Vagina (tissue), 2 donors: ENCODE measurements around the gene KIF2B. TPM values are rescaled to one million over a fixed set of nuclear protein-coding genes. Genes with fewer than 3 reads are reported as not detected.

ENCODE experiments used
- DNase-seq, 2 donors: peaks; one replicate each; pipeline ENCODE4 v3.0.0-alpha.2; 2017; ENCODE audit errors: extremely low spot score in 2 of 2
- H3K27ac ChIP-seq: fragments of 200-600 bp; sonication (generic); one replicate; pipeline ENCODE4 v1.5.1; 2019
- H3K27me3 ChIP-seq: fragments of 200-600 bp; sonication (generic); one replicate; pipeline ENCODE4 v1.5.1; 2019
- H3K36me3 ChIP-seq, 2 donors: fragments of 200-600 bp; sonication (generic); one replicate each; pipeline ENCODE4 v1.5.1; 2017 to 2019
- H3K4me1 ChIP-seq: fragments of 200-600 bp; sonication (generic); one replicate; pipeline ENCODE4 v1.5.1; 2019
- H3K4me3 ChIP-seq, 2 donors: fragments of 200-600 bp; sonication (generic); 1 replicate in 1 of 2; 2 replicates in 1 of 2; pipeline ENCODE4 v1.5.1; 2016 to 2019
- H3K9me3 ChIP-seq: fragments of 200-600 bp; sonication (generic); one replicate; pipeline ENCODE4 v1.5.1; 2019
- CTCF ChIP-seq, 3 experiments: fragments of 450-650 bp in 2 of 3; fragments of 200-600 bp in 1 of 3; sonication (generic) in 1 of 3; IDR thresholded peaks; one replicate each; pipeline ENCODE4 v1.5.1; 2017 to 2019; ENCODE audit warnings: antibody characterized with exemption in 3 of 3, mild to moderate bottlenecking in 2 of 3, moderate library complexity in 2 of 3
- POLR2A ChIP-seq, 2 donors: fragments of 450-650 bp; IDR thresholded peaks; one replicate each; pipeline ENCODE4 v1.6.1; 2017; ENCODE audit warnings: antibody characterized with exemption in 2 of 2, mild to moderate bottlenecking in 2 of 2, moderate library complexity in 2 of 2
- POLR2AphosphoS5 ChIP-seq, 2 donors: sonication (generic); formaldehyde crosslinking; IDR thresholded peaks; one replicate each; pipeline ENCODE4 v1.9.0; 2017; ENCODE audit warnings: antibody characterized with exemption in 2 of 2, mild to moderate bottlenecking in 2 of 2, low read depth in 1 of 2; ENCODE audit not compliant: insufficient read depth in 1 of 2
- intact Hi-C: fragments of 100-400 bp; cut with DNase I; formaldehyde crosslinking; loops from one replicate; pipeline ENCODE4 v1.15.1; 2023
- total RNA-seq: library from RNA; depleted of rRNA; stranded (reverse); fragments of >200 nt; gene quantifications from one replicate; pipeline ENCODE4 v1.2.3, GENCODE V29; 2016

The KIF2B gene
- total RNA-seq, result not detected

DNA sequence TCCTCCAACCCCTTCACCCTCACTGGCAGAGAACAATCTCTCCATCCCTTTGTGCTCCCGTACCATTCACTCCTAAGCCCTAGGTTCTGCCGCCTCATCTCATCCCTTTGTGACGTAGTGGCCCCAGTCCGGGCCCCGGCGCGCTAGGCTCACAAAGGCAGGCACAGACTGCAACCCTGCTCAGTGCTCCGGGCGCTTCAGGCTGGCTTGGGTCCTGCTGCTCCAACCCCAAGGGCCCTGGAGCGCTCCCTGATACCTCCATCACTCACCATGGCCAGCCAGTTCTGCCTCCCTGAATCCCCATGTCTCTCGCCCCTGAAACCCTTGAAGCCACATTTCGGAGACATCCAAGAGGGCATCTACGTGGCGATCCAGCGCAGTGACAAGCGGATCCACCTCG, at the start of gene KIF2B:
TSS of gene KIF2B (plus strand) at position 164 of the 400 bp plus-strand sequence. CDS start at position 271, 107 bp downstream.
- intact Hi-C loops, result no loop called here
- Histone ChIP-seq H3K27me3 (no peaks in the 10 kb centered on the region), H3K4me1 (no peaks in the 10 kb centered on the region), H3K27ac (no peak within 1 kb of the TSS), H3K4me3 (no peak within 1 kb of the TSS), H3K9me3 (no peaks in the 10 kb centered on the region), H3K36me3 (no peaks in the 10 kb centered on the region)
- DNase-seq, result no peak
- TF ChIP-seq CTCF (IDR thresholded peaks at IDR 0.05), result no peak

DNA sequence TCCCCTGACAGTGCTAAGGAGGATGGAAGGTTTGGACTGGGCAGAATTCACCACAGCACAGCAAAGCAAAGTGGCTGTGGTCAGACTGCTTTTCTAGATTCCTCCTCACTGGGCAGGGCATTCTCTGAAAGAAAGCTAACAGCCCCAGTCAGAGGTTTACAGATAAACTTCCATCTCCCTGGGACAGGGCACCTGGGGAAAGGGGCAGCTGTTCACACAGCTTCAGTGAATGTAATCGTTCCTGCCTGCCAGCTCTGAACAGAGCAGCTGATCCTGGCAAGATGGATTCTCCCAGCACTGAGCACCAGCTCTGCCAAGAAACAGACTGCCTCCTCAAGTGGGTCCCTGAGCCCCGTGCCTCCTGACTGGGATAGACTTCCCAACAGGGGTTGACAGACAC, 42.4 kb upstream of the KIF2B start:
- Histone ChIP-seq H3K4me3 (no peak overlapping the region), H3K27me3 (no peaks in the 10 kb centered on the region), H3K27ac (no peak overlapping the region), H3K9me3 (no peaks in the 10 kb centered on the region), H3K4me1 (no peaks in the 10 kb centered on the region), H3K36me3 (no peaks in the 10 kb centered on the region)
- DNase-seq, result no peak
- intact Hi-C loops, result no loop called here
- TF ChIP-seq POLR2AphosphoS5 (IDR thresholded peaks at IDR 0.05; ENCODE audit: insufficient read depth in 1 of 2, low read depth in 1 of 2) (no peak), CTCF (IDR thresholded peaks at IDR 0.05) (no peak), POLR2A (IDR thresholded peaks at IDR 0.05) (no peak)

- intact Hi-C loops, result no loop called here
- Histone ChIP-seq H3K9me3 (no peaks in the 10 kb centered on the region), H3K27me3 (no peaks in the 10 kb centered on the region), H3K4me3 (no peak overlapping the region), H3K36me3 (no peaks in the 10 kb centered on the region), H3K4me1 (no peaks in the 10 kb centered on the region), H3K27ac (no peak overlapping the region)
- no peak for DNase-seq
- no peak for TF ChIP-seq POLR2AphosphoS5 (IDR thresholded peaks at IDR 0.05; ENCODE audit: insufficient read depth in 1 of 2, low read depth in 1 of 2)
- no peak for TF ChIP-seq POLR2A (IDR thresholded peaks at IDR 0.05)
- no peak for TF ChIP-seq CTCF (IDR thresholded peaks at IDR 0.05)
Observed at GRCh38 chr17:53791551-53791950, 31.2 kb upstream of the KIF2B start.

GRCh38 chr17:53792451-53792850, 30.3 kb upstream of the KIF2B start:
- no peak overlapping the region for H3K27ac ChIP-seq
- H3K4me1 ChIP-seq, result no peaks in the 10 kb centered on the region
- TF ChIP-seq POLR2AphosphoS5 (IDR thresholded peaks at IDR 0.05; ENCODE audit: insufficient read depth in 1 of 2, low read depth in 1 of 2) (no peak), POLR2A (IDR thresholded peaks at IDR 0.05) (no peak), CTCF (IDR thresholded peaks at IDR 0.05) (no peak)
- no peaks in the 10 kb centered on the region for H3K27me3 ChIP-seq
- no peaks in the 10 kb centered on the region for H3K9me3 ChIP-seq
- DNase-seq, result no peak
- intact Hi-C loops, result no loop called here
- no peak overlapping the region for H3K4me3 ChIP-seq
- no peaks in the 10 kb centered on the region for H3K36me3 ChIP-seq

GRCh38 chr17:53792997-53793396, 29.7 kb upstream of the KIF2B start:
- no peaks in the 10 kb centered on the region for H3K36me3 ChIP-seq
- intact Hi-C loops, result no loop called here
- no peaks in the 10 kb centered on the region for H3K9me3 ChIP-seq
- H3K4me3 ChIP-seq, result no peak overlapping the region
- TF ChIP-seq CTCF (IDR thresholded peaks at IDR 0.05) (no peak), POLR2A (IDR thresholded peaks at IDR 0.05) (no peak)
- DNase-seq, result no peak
- H3K27ac ChIP-seq, result no peak overlapping the region
- no peaks in the 10 kb centered on the region for H3K27me3 ChIP-seq
- no peaks in the 10 kb centered on the region for H3K4me1 ChIP-seq
